ENCODE measurements around the gene PGBD5. TPM values are rescaled to one million over a fixed set of nuclear protein-coding genes. Genes with fewer than 3 reads are reported as not detected.
"Not testable (repeated sequence)": the region's sequence is repeated elsewhere in the genome, so short reads cannot be mapped to it uniquely, and the experiment has no call there.

The PGBD5 gene
- total and polyA plus RNA-seq, 5 donors = 18.5 to 32.6 (median 26.4) TPM

DNA sequence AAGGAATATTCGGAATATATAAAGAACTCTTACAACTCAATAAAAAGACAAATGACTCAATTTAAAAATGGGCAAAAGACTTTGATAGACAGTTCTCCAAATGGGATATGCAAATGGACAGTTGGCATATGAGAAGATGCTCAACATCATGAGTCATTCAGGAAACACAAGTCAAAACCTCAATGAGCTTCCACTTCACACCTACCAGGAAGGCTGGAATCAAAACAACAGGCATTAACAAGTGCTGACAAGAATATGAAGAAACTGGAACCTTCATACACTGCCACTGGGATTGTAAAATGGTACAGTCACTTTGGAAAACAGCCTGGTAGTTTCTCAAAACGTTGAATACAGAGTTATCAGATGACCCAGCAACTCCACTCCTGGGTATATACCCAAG lies 17.2 kb downstream of the PGBD5 start:
- 69% methylated on average over 2 of the region's 2 CpGs for WGBS
- intact Hi-C loops (cut with DNase I) = no loop called here
- no peak for ATAC-seq

DNA sequence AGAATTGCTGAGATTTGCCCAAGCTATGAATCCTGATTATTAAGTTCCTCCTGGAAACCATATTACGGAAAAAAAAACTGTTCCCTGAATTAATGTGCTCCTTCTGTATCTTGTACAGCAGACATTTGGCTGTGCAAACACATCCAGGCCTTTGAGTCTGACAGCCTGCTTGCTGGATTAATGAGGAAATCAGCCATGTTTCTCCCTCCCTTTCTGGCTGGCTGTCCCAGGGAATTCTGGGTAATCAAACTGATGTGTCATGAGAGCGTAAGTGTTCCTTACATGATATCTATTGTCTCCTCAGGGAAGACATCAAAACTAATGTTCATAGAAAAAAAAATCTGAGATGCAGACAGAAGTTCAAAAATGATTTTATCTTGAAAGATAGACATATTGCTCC lies 18.8 kb downstream of the PGBD5 start:
- Histone ChIP-seq H3K4me3 (ENCODE audit: low read length) (no peak overlapping the region), H3K27me3 (ENCODE audit: control insufficient read depth, insufficient read depth) (no peaks in the 10 kb centered on the region), H3K9me3 (ENCODE audit: control insufficient read depth, low read length) (no peaks in the 10 kb centered on the region), H3K27ac (ENCODE audit: low read length) (no peak overlapping the region), H3K4me1 (ENCODE audit: control insufficient read depth, insufficient read depth, low read length) (no peaks in the 10 kb centered on the region)
- intact Hi-C loops (cut with DNase I) = no loop called here
- ATAC-seq = no peak
- WGBS = 63% methylated on average over 2 of the region's 2 CpGs
- no peak for DNase-seq

More for the DNA sequence above, 17.2 kb downstream of the PGBD5 start:
- DNase-seq = no peak
- Histone ChIP-seq H3K27ac (ENCODE audit: low read length) (no peak overlapping the region), H3K9me3 (ENCODE audit: control insufficient read depth, low read length) (no peaks in the 10 kb centered on the region), H3K4me1 (ENCODE audit: control insufficient read depth, insufficient read depth, low read length) (no peaks in the 10 kb centered on the region), H3K4me3 (ENCODE audit: low read length) (no peak overlapping the region), H3K27me3 (ENCODE audit: control insufficient read depth, insufficient read depth) (no peaks in the 10 kb centered on the region)

DNA sequence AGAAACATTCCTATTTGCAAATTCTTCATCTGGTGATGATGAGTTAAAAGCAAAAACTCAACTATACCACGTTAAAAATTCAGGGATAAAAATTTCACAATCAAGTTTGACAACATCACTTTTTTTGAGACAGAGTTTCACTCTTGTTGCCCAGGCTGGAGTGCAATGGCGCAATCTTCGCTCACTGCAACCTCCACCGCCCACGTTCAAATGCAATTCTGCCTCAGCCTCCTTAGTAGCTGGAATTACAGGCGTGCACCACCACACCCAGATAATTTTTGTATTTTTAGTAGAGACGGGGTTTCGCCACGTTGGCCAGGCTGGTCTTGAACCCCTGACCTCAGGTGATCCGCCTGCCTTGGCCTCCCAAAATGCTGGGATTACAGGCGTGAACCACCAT lies 19.4 kb downstream of the PGBD5 start:
- ATAC-seq; intact Hi-C loops (cut with DNase I); H3K9me3 ChIP-seq (ENCODE audit: control insufficient read depth, low read length); H3K27me3 ChIP-seq (ENCODE audit: control insufficient read depth, insufficient read depth); DNase-seq; H3K4me1 ChIP-seq (ENCODE audit: control insufficient read depth, insufficient read depth, low read length); H3K4me3 ChIP-seq (ENCODE audit: low read length); H3K27ac ChIP-seq (ENCODE audit: low read length): not testable (repeated sequence)
- 88% methylated on average over 11 of the region's 11 CpGs for WGBS

DNA sequence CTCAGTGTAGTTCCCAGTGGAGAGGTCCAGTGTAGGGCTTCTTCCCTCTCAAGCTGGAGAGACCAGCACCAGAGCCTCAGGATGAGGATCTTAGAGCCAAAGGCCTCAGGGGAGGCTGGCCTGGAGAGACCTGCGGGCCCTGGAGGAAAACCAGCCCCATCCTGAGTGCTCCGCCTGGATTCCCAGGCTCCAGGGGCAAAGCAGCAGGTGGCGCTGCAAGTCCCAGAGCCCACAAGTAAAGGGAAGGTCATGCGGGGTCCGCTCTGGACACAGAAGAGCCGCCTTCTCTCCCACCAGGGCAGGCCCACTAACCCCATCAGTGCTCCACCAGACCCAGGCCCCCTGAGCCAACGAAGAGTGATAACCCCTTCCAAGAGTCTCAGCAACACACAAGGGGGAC lies 22.7 kb downstream of the PGBD5 start:
- Histone ChIP-seq H3K27ac (ENCODE audit: low read length) (no peak overlapping the region), H3K4me3 (ENCODE audit: low read length) (no peak overlapping the region), H3K27me3 (ENCODE audit: control insufficient read depth, insufficient read depth) (no peaks in the 10 kb centered on the region), H3K4me1 (ENCODE audit: control insufficient read depth, insufficient read depth, low read length) (peaks cover 5% of the 10 kb centered on the region), H3K9me3 (ENCODE audit: control insufficient read depth, low read length) (no peaks in the 10 kb centered on the region)
- intact Hi-C loops (cut with DNase I) = no loop called here
- DNase-seq (no peak), ATAC-seq (no peak)
- 86% methylated on average over 7 of the region's 7 CpGs for WGBS

DNA sequence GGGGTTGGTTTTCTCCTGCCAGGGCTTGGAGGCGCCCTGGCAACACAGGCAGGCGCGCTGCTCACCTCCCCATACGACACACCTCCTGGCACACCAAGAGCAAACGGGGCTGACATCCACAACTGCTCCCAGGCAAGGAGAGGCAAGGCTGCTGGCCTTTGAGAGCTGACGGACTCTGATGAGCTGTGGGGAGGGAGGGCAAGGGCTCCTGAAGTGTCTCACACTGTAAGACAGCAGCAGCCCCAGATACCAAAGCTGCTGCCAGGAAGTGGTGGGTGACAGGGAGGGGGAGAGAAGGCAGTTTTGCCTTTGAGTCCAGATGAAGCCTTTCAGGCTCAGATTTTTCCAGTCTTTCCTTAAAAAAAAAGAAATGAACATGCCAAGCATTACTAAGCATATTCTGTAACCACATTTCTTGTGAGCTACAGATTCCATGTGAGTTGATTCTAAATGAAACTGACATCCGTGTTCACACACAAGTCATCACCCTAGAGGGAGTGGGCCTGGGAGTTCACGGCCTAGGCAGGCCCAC lies 24.3 kb downstream of the PGBD5 start:
- no peaks in the 10 kb centered on the region for H3K27me3 ChIP-seq (ENCODE audit: control insufficient read depth, insufficient read depth)
- peak overlapping the region; percentile 1 for H3K27ac ChIP-seq (ENCODE audit: low read length)
- H3K9me3 ChIP-seq (ENCODE audit: control insufficient read depth, low read length) = no peaks in the 10 kb centered on the region
- peak in 1 of 3 donors; percentile 50 for DNase-seq
- peak in 1 of 2 donors; percentile 50 for ATAC-seq
- intact Hi-C loops (cut with DNase I) = no loop called here
- H3K4me1 ChIP-seq (ENCODE audit: control insufficient read depth, insufficient read depth, low read length) = peaks cover 13% of the 10 kb centered on the region
- WGBS = 43% methylated on average over 8 of the region's 8 CpGs
- no peak overlapping the region for H3K4me3 ChIP-seq (ENCODE audit: low read length)

DNA sequence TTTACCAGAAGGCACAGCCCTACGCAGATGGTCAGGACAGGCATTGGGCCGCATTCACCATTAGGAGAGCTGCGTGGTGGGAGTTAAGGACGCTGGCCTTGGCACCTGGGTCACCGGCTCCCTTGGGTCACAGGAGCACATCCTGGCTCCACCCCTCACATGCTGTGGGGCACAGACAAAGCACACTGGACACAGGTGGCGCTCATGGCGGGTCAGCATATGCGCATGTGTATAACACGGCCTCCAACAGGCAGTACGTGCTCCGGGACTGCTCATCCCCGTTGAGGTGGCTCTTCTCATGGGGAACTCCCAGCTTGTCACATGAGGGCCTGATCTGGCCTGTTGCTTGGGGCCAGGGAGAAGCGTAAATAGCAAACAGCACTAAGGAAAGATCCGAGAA lies 25.0 kb downstream of the PGBD5 start:
- Histone ChIP-seq H3K4me3 (ENCODE audit: low read length) (no peak overlapping the region), H3K27me3 (ENCODE audit: control insufficient read depth, insufficient read depth) (no peaks in the 10 kb centered on the region), H3K9me3 (ENCODE audit: control insufficient read depth, low read length) (no peaks in the 10 kb centered on the region), H3K27ac (ENCODE audit: low read length) (no peak overlapping the region), H3K4me1 (ENCODE audit: control insufficient read depth, insufficient read depth, low read length) (peaks cover 13% of the 10 kb centered on the region)
- peak; percentile 17 to 24 for ATAC-seq
- peak in 1 of 3 donors; percentile 52 for DNase-seq
- intact Hi-C loops (cut with DNase I) = no loop called here
- WGBS = 82% methylated on average over 14 of the region's 14 CpGs

- Histone ChIP-seq H3K27me3 (ENCODE audit: control insufficient read depth, insufficient read depth) (no peaks in the 10 kb centered on the region), H3K4me3 (ENCODE audit: low read length) (no peak overlapping the region), H3K4me1 (ENCODE audit: control insufficient read depth, insufficient read depth, low read length) (peaks cover 13% of the 10 kb centered on the region), H3K27ac (ENCODE audit: low read length) (no peak overlapping the region), H3K9me3 (ENCODE audit: control insufficient read depth, low read length) (no peaks in the 10 kb centered on the region)
- intact Hi-C loops (cut with DNase I) = no loop called here
- DNase-seq (no peak), ATAC-seq (no peak)
- 83% methylated on average over 8 of the region's 8 CpGs for WGBS
Measured at GRCh38 chr1:230400007-230400344, 26.2 kb downstream of the PGBD5 start.

- Histone ChIP-seq H3K9me3 (ENCODE audit: control insufficient read depth, low read length) (no peaks in the 10 kb centered on the region), H3K4me1 (ENCODE audit: control insufficient read depth, insufficient read depth, low read length) (peaks cover 13% of the 10 kb centered on the region), H3K4me3 (ENCODE audit: low read length) (no peak overlapping the region), H3K27ac (ENCODE audit: low read length) (no peak overlapping the region), H3K27me3 (ENCODE audit: control insufficient read depth, insufficient read depth) (no peaks in the 10 kb centered on the region)
- ATAC-seq = no peak
- 77% methylated on average over 22 of the region's 22 CpGs for WGBS
- intact Hi-C loops (cut with DNase I) = no loop called here
- no peak for DNase-seq
Measured at GRCh38 chr1:230399321-230400006, 26.7 kb downstream of the PGBD5 start.

DNA sequence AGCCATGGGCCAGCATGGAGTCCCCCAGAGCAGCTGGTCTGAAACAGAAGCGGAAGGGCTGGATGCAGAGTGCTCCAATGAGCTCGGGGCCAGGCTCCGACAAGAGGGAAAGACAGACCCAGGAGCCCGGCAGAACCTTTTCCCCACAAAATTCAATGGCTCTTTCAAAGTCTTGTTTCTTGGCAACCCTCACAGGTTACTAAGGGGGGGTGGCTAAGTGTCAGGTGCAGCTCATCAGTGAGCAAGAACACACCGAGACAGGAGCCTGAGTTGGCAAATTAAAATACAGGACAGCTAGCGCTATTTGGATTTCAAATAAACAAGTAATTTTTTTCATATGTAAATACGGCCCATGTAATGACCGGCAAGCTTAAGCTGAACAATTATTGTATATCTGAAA lies 27.3 kb downstream of the PGBD5 start:
- Histone ChIP-seq H3K4me1 (ENCODE audit: control insufficient read depth, insufficient read depth, low read length) (peaks cover 13% of the 10 kb centered on the region), H3K4me3 (ENCODE audit: low read length) (no peak overlapping the region), H3K9me3 (ENCODE audit: control insufficient read depth, low read length) (no peaks in the 10 kb centered on the region), H3K27ac (ENCODE audit: low read length) (no peak overlapping the region), H3K27me3 (ENCODE audit: control insufficient read depth, insufficient read depth) (no peaks in the 10 kb centered on the region)
- 89% methylated on average over 8 of the region's 8 CpGs for WGBS
- intact Hi-C loops (cut with DNase I) = no loop called here
- ATAC-seq = no peak
- DNase-seq = no peak

GRCh38 chr1:230396966-230397365 lies 29.2 kb downstream of the PGBD5 start:
- H3K4me3 ChIP-seq (ENCODE audit: low read length) = no peak overlapping the region
- no peak overlapping the region for H3K27ac ChIP-seq (ENCODE audit: low read length)
- no peak for DNase-seq
- intact Hi-C loops (cut with DNase I) = no loop called here
- H3K27me3 ChIP-seq (ENCODE audit: control insufficient read depth, insufficient read depth) = no peaks in the 10 kb centered on the region
- no peak for ATAC-seq
- H3K4me1 ChIP-seq (ENCODE audit: control insufficient read depth, insufficient read depth, low read length) = peaks cover 13% of the 10 kb centered on the region
- no peaks in the 10 kb centered on the region for H3K9me3 ChIP-seq (ENCODE audit: control insufficient read depth, low read length)
- 93% methylated on average over 10 of the region's 10 CpGs for WGBS

DNA sequence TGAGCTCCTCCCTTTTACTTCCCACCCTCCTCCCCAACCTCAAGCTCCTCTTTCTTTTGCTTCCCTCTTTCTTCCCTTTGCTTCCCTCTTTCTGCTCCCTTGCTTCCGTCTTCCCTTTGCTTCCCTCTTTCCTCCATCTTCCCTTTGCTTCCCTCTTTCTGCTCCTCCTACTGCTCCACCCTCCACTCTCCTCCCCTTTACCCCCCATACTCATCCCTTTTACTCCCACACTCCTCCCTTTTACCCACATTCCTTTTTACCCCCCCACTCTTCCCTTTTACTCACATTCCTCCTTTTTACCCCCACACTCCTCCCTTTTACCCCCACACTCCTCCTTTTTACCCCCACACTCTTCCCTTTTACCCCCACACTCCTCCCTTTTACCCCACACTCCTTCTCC lies 30.2 kb downstream of the PGBD5 start:
- DNase-seq = no peak
- Histone ChIP-seq H3K27me3 (ENCODE audit: control insufficient read depth, insufficient read depth) (no peaks in the 10 kb centered on the region), H3K27ac (ENCODE audit: low read length) (no peak overlapping the region), H3K4me3 (ENCODE audit: low read length) (no peak overlapping the region), H3K4me1 (ENCODE audit: control insufficient read depth, insufficient read depth, low read length) (peaks cover 11% of the 10 kb centered on the region), H3K9me3 (ENCODE audit: control insufficient read depth, low read length) (no peaks in the 10 kb centered on the region)
- 83% methylated on average over 1 of the region's 1 CpG for WGBS
- intact Hi-C loops (cut with DNase I) = no loop called here
- no peak for ATAC-seq

DNA sequence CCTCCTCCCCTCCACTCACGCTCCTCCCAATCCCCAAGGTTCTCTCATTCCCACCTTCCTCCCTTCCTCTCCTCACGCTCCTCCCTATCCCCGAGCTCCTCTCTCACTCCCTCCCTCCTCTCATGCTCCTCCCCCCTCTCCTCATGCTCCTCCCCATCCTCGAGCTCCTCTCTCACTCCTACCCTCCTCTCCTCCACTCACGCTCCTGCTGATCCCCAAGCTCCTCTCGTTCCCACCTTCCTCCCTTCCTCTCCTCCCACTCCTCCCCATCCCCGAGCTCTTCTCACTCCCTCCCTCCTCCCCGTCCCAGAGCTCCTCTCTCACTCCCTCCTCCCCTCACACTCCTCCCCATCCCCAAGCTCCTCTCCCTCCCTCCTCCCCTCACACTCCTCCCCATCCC lies 31.4 kb downstream of the PGBD5 start:
- intact Hi-C loops (cut with DNase I) = no loop called here
- ATAC-seq = no peak
- H3K4me3 ChIP-seq (ENCODE audit: low read length) = no peak overlapping the region
- H3K9me3 ChIP-seq (ENCODE audit: control insufficient read depth, low read length) = no peaks in the 10 kb centered on the region
- peaks cover 13% of the 10 kb centered on the region for H3K4me1 ChIP-seq (ENCODE audit: control insufficient read depth, insufficient read depth, low read length)
- no peaks in the 10 kb centered on the region for H3K27me3 ChIP-seq (ENCODE audit: control insufficient read depth, insufficient read depth)
- 87% methylated on average over 8 of the region's 8 CpGs for WGBS
- DNase-seq = no peak
- H3K27ac ChIP-seq (ENCODE audit: low read length) = no peak overlapping the region
